Adrenal gland (tissue), 12 donors: ENCODE results near the gene ELMOD3. TPM values are rescaled to one million over a fixed set of nuclear protein-coding genes. Genes with fewer than 3 reads are reported as not detected.

ENCODE experiments used
- DNase-seq, 7 donors: peaks; one replicate each; pipeline ENCODE4 v3.0.0-alpha.2; 2019 to 2020
- H3K27ac ChIP-seq, 5 donors: fragments of 200-600 bp; sonication (generic) in 4 of 5; 1 replicate in 3 of 5; 2 replicates in 2 of 5; pipeline versions ENCODE4 v1.5.1 to v1.8.0; 2016 to 2020; ENCODE audit warnings: mild to moderate bottlenecking in 1 of 5
- H3K27me3 ChIP-seq: fragments of 200-600 bp; 2 replicates; pipeline ENCODE4 v1.8.0; 2021
- H3K36me3 ChIP-seq, 2 donors: fragments of 200-600 bp; replicated peaks in 1 of 2; 1 replicate in 1 of 2; 2 replicates in 1 of 2; pipeline versions ENCODE4 v1.5.1 to v1.8.0; 2018 to 2022
- H3K4me1 ChIP-seq, 2 donors: fragments of 200-600 bp; replicated peaks in 1 of 2; 1 replicate in 1 of 2; 2 replicates in 1 of 2; pipeline versions ENCODE4 v1.5.1 to v1.8.0; 2018 to 2021
- H3K4me3 ChIP-seq, 4 donors: fragments of 200-600 bp; sonication (generic) in 3 of 4; one replicate each; pipeline ENCODE4 v1.5.1; 2016 to 2018
- H3K9me3 ChIP-seq, 3 donors: fragments of 200-600 bp; sonication (generic) in 1 of 3; replicated peaks in 1 of 3; 1 replicate in 2 of 3; 2 replicates in 1 of 3; pipeline versions ENCODE4 v1.5.1 to v1.8.0; 2016 to 2021
- POLR2A ChIP-seq, 2 donors: fragments of 450-650 bp; IDR thresholded peaks; one replicate each; pipeline ENCODE4 v1.6.1; 2017; ENCODE audit warnings: antibody characterized with exemption in 2 of 2, mild to moderate bottlenecking in 2 of 2, moderate library complexity in 1 of 2
- WGBS, 4 donors: extraction: QIAGEN DNeasy Blood & Tissue Kit in 2 of 4; methylation state at CpG; one replicate each; pipeline versions ENCODE4 v1.1.5 to v1.1.7; 2013 to 2017; 5-methylcytosine and 5-hydroxymethylcytosine counted together
- intact Hi-C, 2 donors: fragments of 100-400 bp; cut with DNase I; formaldehyde crosslinking; loops; one replicate each; pipeline versions ENCODE4 v1.14.1 to v1.15.0; 2022 to 2023
- polyA plus RNA-seq, 3 donors: library from polyadenylated mRNA; stranded (reverse); fragments of 200-250 nt in 2 of 3; fragments of 350-450 nt in 1 of 3; fragmentation: Illumina TruSeq in 1 of 3; extraction: RNeasy Lipid Tissue Mini Kit (QIAGEN cat#74804) in 1 of 3; gene quantifications; one replicate each; pipeline ENCODE4 v1.2.3, GENCODE V29; 2013 to 2014
- total RNA-seq, 9 donors: library from RNA; depleted of rRNA in 4 of 9; stranded (reverse); fragments of >200 nt in 4 of 9; fragments of 120-200 nt in 1 of 9; fragmentation: NEBNext Ultra II Directional in 1 of 9; extraction: Animal tissue kit (Norgen Biotek cat#: 25700) in 1 of 9; gene quantifications; one replicate each; pipeline versions ENCODE4 v1.1.0 to v1.2.4, GENCODE V29; 2013 to 2023
- TF ChIP-seq, protein P1 (sequence below), 6 experiments: fragments of 450-650 bp in 4 of 6; fragments of 200-600 bp in 2 of 6; sonication (generic) in 1 of 6; IDR thresholded peaks; 1 replicate in 5 of 6; 2 replicates in 1 of 6; pipeline versions ENCODE4 v1.5.1 to v1.8.0; 2016 to 2021; ENCODE audit warnings: antibody characterized with exemption in 6 of 6, mild to moderate bottlenecking in 2 of 6, moderate library complexity in 1 of 6
- donor health status: healthy with polysubstance abuse.
- donor health status: Bipolar disorder and iron deficiency.
- donor health status: DM: yes; HTN: yes; CAD: no.
- donor health status: DM: no; HTN: no; CAD: no.
- donor health status: DM: no; HTN: no; CAD: no.
- donor health status: DM: yes; HTN: yes; CAD: no.

ELMOD3 gene
- total and polyA plus RNA-seq, 12 donors = 12.3 to 69.0 (median 27.3) TPM

DNA sequence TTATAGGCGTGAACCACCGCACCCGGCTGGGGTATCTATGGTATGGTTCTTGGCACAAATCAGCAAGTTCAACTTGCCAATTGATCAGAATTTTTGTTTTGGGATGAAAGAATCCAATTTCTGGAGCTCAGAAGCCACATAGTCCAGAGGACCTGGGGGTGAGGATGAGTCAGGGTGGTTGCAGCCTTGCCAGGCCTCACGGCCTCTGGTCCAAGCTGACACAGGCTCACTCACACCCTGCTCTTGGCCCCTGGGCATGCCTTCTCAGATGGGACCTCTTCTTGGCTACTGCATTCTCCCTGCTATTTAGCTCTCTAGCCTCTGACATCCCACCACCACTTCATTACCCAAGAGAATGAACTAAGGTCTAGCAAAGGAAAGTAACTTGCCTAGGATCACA, 39.3 kb downstream of the ELMOD3 start:
- peak overlapping the region in 3 of 5 donors; percentile 13 to 61 (median 19) for H3K27ac ChIP-seq
- intact Hi-C loops = loop anchor here in 1 of 2 donors (1.0 kb wide), 1 partner anchor 29 kb away; no protein-coding TSS in a partner anchor
- TF ChIP-seq, protein P1, sequence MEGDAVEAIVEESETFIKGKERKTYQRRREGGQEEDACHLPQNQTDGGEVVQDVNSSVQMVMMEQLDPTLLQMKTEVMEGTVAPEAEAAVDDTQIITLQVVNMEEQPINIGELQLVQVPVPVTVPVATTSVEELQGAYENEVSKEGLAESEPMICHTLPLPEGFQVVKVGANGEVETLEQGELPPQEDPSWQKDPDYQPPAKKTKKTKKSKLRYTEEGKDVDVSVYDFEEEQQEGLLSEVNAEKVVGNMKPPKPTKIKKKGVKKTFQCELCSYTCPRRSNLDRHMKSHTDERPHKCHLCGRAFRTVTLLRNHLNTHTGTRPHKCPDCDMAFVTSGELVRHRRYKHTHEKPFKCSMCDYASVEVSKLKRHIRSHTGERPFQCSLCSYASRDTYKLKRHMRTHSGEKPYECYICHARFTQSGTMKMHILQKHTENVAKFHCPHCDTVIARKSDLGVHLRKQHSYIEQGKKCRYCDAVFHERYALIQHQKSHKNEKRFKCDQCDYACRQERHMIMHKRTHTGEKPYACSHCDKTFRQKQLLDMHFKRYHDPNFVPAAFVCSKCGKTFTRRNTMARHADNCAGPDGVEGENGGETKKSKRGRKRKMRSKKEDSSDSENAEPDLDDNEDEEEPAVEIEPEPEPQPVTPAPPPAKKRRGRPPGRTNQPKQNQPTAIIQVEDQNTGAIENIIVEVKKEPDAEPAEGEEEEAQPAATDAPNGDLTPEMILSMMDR (IDR thresholded peaks at IDR 0.05) = no peak
- TF ChIP-seq POLR2A (IDR thresholded peaks at IDR 0.05) = no peak
- H3K27me3 ChIP-seq = no peaks in the 10 kb centered on the region
- peak in 5 of 7 donors; percentile 42 to 47 (median 45) for DNase-seq
- H3K36me3 ChIP-seq = peaks cover 0 to 23% of the 10 kb centered on the region in 2 donors
- 79 to 95% (median 84%) methylated on average over 3 to 4 of the region's 4 CpGs for WGBS, 4 donors
- peaks cover 3 to 9% of the 10 kb centered on the region in 2 donors for H3K4me1 ChIP-seq
- H3K4me3 ChIP-seq = no peak overlapping the region
- no peaks in the 10 kb centered on the region for H3K9me3 ChIP-seq

DNA sequence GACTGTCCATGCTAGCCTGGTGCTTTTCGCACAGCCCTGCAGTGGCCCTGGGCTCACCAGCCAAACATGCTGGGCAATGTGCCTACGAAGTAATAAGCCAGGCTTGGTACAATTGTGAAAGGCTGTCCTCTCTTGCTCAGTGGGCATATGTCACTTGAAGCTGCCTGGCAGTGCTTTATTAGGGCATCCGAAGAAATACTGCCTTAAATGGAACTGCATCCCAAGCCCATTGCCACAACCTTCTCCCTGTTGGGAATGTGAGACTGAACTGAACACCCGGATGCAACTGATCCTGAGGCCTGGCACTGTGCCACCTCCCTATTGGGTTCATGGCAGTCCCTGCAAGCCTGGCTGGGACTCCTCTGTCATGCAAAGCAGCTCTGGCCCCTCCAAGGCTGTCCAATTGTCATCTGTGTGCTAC, 39.7 kb downstream of the ELMOD3 start:
- WGBS, 4 donors = 49 to 77% (median 55%) methylated on average over 2 to 4 of the region's 4 CpGs
- Histone ChIP-seq H3K9me3 (no peaks in the 10 kb centered on the region), H3K4me1 (peaks cover 3 to 9% of the 10 kb centered on the region in 2 donors), H3K27me3 (no peaks in the 10 kb centered on the region), H3K36me3 (peaks cover 0 to 23% of the 10 kb centered on the region in 2 donors), H3K27ac (peak overlapping the region in 3 of 5 donors; percentile 13 to 61 (median 19)), H3K4me3 (no peak overlapping the region)
- peak; percentile 48 to 78 (median 61) for DNase-seq
- intact Hi-C loops = loop anchor here in 1 of 2 donors (1.0 kb wide), 1 partner anchor 29 kb away; no protein-coding TSS in a partner anchor
- TF ChIP-seq, protein P1 (IDR thresholded peaks at IDR 0.05) = no peak
- TF ChIP-seq POLR2A (IDR thresholded peaks at IDR 0.05) = no peak

DNA sequence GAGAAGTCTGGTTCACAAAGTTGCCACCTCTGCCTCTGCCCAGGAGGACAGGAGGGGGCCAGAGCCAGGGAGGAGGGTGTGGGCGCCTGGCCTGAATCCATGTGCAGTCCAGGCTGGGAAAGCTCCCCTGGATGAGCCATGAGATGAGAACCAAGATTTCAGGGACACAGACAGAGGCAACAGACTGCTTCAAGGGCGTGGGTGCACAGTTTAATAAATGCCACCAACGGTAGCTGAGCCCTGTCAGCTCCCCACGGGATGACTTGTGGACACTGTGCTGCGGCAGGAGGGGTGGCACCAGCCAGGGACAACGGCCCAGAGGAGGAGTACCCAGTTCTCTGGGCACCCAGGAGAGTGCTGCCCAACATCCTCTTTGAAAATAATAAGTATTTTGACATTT, 40.4 kb downstream of the ELMOD3 start:
- no peak for TF ChIP-seq POLR2A (IDR thresholded peaks at IDR 0.05)
- TF ChIP-seq, protein P1 (IDR thresholded peaks at IDR 0.05) = no peak
- 34 to 49% (median 39%) methylated on average over 5 to 6 of the region's 6 CpGs for WGBS, 4 donors
- peaks cover 3 to 9% of the 10 kb centered on the region in 2 donors for H3K4me1 ChIP-seq
- no peaks in the 10 kb centered on the region for H3K27me3 ChIP-seq
- DNase-seq = peak in 2 of 7 donors; percentile 43 to 45
- no peaks in the 10 kb centered on the region for H3K9me3 ChIP-seq
- no peak overlapping the region for H3K27ac ChIP-seq
- intact Hi-C loops = loop anchor here in 1 of 2 donors (1.0 kb wide), 1 partner anchor 28 kb away; no protein-coding TSS in a partner anchor
- peaks cover 0 to 17% of the 10 kb centered on the region in 2 donors for H3K36me3 ChIP-seq
- no peak overlapping the region for H3K4me3 ChIP-seq

DNA sequence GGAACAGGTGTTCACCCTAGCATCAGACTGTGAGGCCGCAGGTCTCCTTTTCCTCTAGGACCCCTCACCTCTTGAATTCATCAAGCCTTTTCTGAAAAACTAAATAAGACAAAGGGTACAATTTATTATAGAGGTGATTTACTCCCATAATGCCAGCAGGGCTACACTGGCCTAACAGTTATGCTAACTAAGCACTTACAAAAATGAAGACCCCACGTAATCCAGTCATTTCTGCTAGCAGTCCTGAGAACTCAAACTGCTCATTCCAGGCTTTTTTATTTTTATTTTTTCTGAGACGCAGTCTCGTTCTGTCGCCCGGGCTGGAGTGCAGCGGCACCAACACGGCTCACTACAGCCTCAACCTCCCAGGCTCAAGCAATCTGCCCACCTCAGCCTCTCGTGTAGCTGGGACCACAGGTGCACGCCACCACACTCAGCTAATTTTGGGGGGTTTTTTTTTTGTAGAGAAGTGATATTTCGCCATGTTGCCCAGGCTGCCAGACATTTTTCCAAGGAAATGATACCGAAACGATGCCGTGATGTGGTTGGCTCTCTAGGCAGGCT, 41.4 kb downstream of the ELMOD3 start:
- no peak for DNase-seq
- H3K27me3 ChIP-seq = no peaks in the 10 kb centered on the region
- H3K9me3 ChIP-seq = no peaks in the 10 kb centered on the region
- peaks cover 3 to 9% of the 10 kb centered on the region in 2 donors for H3K4me1 ChIP-seq
- H3K27ac ChIP-seq = no peak overlapping the region
- intact Hi-C loops = no loop called here
- WGBS, 4 donors = 94 to 96% (median 95%) methylated on average over 14 of the region's 14 CpGs
- H3K4me3 ChIP-seq = no peak overlapping the region
- no peak for TF ChIP-seq POLR2A (IDR thresholded peaks at IDR 0.05)
- TF ChIP-seq, protein P1 (IDR thresholded peaks at IDR 0.05) = no peak
- peaks cover 0 to 7% of the 10 kb centered on the region in 2 donors for H3K36me3 ChIP-seq
